GM19240 (cell line): Measurements from ENCODE around the gene OGA.

ENCODE experiments used
- DNase-seq: peaks from one replicate; pipeline ENCODE4 v3.0.0; 2011; ENCODE audit warnings: low spot score; ENCODE audit not compliant: insufficient read length

OGA gene

GRCh38 chr10:101760510-101760909 lies 57.7 kb downstream of the OGA start:
- DNase-seq: no peak

DNA sequence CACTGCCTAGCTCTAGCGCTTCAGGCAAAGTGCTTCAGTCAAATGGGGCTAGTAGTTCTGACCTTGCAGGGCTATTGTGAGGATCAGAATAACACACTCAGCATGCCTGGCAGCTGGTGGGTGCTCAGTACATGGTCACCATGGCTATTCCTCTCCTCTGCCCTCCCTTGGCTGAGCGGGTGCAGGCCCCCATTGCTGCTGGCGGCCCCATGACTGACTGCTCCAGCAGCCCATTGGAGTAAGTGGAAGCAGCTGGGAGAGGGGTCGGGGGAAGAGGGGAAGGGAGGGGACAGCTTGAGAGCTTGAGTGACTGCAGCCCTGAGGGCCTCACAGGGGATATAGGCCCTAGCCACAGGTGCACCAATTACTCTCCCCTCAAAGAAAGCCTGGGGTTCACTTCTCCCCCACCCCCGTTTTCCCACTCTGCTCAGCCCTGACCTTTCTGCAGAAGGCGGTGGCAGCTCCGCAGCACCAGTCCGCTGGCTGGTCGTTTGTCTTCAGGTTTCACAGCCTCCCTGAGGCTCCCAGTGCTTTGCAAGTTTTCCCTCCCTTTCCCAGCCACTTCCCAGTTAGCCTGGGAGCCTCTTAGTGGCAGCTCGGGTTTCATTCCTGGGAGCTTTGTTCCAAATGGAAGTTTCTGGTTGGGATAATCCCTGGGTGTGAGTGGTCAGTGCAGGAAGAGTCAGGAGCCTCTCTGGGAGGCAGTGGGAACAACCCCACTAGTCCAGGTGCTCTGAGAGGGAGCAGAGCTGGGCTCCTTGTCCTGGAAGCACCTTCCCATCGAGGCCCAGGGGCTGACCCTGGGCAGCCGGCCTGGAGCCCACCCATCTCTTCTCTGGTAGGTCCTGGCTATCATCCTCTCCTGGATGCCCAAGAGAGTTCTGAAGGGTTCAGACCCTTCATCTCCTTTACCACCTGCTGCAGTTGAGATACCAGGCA lies 58.7 kb downstream of the OGA start:
- DNase-seq: no peak

DNA sequence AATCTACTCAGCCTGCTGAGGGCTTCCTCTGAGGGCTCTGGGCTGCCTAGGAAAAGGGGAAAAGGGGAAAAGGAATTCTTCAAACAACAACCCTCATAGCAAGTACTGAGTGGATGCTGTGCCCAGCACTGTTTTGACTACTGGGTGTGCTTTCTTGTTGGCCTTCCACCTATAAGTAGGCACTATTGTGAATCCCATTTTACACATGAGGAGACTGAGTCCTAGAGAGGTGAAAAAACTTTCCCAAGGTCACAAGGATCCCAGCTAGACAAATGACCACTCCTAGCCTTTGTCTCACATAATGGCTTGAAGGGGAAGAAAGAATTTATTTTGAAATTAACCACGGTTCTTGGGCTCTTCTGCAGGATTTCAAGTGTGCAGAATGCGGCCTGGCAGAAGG lies 59.4 kb downstream of the OGA start:
- no peak for DNase-seq

DNA sequence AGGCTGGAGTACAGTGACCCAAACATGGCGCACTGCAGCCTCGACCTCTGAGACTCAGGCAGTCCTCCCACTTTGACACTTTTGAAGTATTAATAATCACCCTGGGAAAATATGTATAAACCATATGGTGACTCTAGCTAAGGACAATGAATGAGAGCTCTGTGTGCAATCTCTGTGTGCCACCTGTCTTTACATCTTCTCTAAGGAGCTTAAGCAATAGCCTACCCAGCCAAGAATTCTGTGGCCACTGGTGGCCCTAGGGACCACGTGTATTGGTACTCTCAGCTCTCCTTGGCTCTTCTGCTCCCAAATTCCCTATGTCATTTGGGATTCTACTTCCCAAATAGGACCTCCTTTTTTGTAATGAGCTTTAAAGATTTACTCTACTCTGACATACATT lies 66.0 kb downstream of the OGA start:
- no peak for DNase-seq

DNA sequence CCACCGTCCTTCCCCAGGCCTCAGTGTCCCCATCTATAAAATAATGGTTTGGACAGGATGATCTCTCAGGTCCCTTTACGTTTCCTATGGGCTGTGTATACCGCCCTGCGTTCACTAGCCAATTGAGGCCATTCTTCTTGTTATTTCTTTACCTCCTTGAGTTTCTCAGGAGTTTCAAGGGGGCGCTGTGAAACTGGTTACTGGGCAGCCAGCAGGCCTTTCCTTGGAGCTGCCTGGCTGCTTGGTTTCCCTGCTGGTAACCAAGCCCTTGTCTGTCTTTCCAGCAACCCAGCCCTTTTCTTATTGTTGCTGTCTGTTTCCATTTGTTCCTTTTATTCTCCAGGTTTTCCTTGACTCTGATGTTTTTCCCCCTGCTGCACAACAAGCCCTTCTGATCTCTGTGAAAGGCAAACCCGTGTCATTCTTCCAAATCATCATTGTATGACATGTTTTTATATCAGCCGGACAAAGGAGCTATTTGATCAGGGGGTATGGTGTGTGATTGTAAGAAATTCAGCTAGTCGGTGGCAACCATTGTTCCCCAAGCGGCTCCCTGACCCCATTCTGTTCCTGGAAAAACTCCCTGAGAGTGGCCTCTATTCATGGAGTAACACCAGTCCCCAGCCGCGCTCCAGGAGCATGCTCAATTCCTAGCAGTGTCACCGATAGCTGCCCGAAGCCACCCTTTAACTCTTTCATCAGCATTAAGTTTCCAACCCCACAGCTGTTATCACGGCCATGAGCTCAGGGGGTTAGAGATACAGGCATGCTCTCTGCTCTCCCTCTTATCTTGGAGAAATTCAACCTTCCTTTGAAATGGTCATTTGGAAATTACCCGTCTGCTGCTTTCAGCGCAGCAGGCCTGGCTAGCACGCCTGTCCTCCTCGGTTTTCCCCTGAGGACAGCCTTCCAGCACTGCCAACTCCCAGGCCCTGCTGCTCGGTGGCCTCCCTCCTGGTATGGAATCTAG lies 68.9 kb downstream of the OGA start:
- DNase-seq: no peak

- DNase-seq: no peak
These were observed 69.7 kb downstream of the OGA start for GRCh38 chr10:101748496-101748895.

- DNase-seq: no peak
These were observed 73.1 kb downstream of the OGA start for GRCh38 chr10:101745074-101745696.

GRCh38 chr10:101744267-101744666 lies 74.0 kb downstream of the OGA start:
- no peak for DNase-seq

DNA sequence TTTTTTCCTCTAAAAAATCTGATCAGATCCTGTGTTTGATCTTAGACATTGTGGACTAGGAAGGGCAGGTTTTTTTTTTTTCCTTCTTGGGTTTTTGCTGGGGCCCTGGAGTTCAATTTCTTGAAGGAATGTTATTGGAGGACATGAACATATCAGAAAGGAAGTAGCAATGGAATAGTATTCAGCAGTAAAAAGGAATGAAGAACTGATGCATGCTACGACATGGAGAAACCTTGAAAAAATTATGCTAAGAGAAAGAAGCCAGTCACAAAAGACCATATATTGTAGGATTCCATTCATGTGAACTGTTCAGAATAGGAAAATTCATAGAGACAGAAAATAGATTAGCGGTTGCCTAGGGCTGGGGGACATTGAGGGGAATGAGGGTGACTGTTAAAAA lies 76.3 kb downstream of the OGA start:
- DNase-seq: no peak

DNA sequence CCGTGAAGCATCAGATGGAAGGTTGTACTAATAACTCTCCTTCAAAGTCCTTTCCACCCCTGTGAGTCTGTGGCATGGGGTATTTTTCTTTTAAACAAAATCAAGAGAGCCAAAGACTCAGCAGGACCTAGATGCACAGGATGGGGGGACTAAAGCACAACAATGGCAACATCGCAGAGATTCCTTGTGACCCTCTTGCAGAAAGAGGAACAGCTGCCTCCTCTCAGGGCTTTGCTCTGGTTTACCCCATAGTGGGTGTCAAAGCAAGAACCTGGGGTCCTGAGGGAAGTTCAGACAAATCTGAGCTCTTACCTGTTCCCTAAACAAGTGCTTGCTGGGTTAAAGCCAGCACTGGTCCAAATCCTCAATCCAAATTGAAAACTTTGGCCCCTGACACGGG lies 81.6 kb downstream of the OGA start:
- DNase-seq: no peak
